T47D (cell line): ENCODE results near the gene ASPRV1.
"Not testable (repeated sequence)": the region's sequence is repeated elsewhere in the genome, so short reads cannot be mapped to it uniquely, and the experiment has no call there.

ENCODE experiments used
- DNase-seq, 2 experiments: peaks; one replicate each; pipeline versions ENCODE4 v3.0.0 to v3.0.0-alpha.2; 2011 to 2012; ENCODE audit warnings: low read depth in 1 of 2, low spot score in 1 of 2
- JUND ChIP-seq: IDR thresholded peaks from 2 replicates; pipeline ENCODE4 v1.6.1; 2012; ENCODE audit warnings: low read depth
- in situ Hi-C: cut with HindIII; loops from 2 replicates; pipeline ENCODE4 v1.10.0; 2016; ENCODE audit warnings: low sequenced_read_pairs, low pct_unique_long_range_greater_than_20kb

Gene ASPRV1

GRCh38 chr2:69961496-69961895 lies at the start of gene ASPRV1:
Gene ASPRV1 (minus strand): TSS chr2:69961631. CDS start chr2:69961436, 195 bp downstream.
- DNase-seq, result no peak
- in situ Hi-C loops, result no loop called here
- TF ChIP-seq JUND, result no peak

- in situ Hi-C loops, result no loop called here
- no peak for DNase-seq
- no peak for TF ChIP-seq JUND
These were observed 49.2 kb upstream of the ASPRV1 start for GRCh38 chr2:70010576-70011111.

- in situ Hi-C loops, result no loop called here
- TF ChIP-seq JUND, result no peak
- DNase-seq, result no peak
These were observed 48.5 kb upstream of the ASPRV1 start for GRCh38 chr2:70009762-70010575.

GRCh38 chr2:70008290-70008689 lies 46.9 kb upstream of the ASPRV1 start:
- no peak for TF ChIP-seq JUND
- DNase-seq, result no peak
- in situ Hi-C loops, result no loop called here

GRCh38 chr2:70007151-70007550 lies 45.7 kb upstream of the ASPRV1 start:
- no peak for TF ChIP-seq JUND
- DNase-seq, result no peak
- in situ Hi-C loops, result no loop called here

- no peak for DNase-seq
- TF ChIP-seq JUND, result no peak
- in situ Hi-C loops, result no loop called here
These were observed 45.0 kb upstream of the ASPRV1 start for GRCh38 chr2:70006447-70006784.

GRCh38 chr2:70005752-70006446 lies 44.5 kb upstream of the ASPRV1 start:
- DNase-seq, result no peak
- no peak for TF ChIP-seq JUND
- in situ Hi-C loops, result no loop called here

- in situ Hi-C loops, result no loop called here
- DNase-seq, result no peak
- TF ChIP-seq JUND, result no peak
These were observed 43.8 kb upstream of the ASPRV1 start for GRCh38 chr2:70005216-70005615.

- in situ Hi-C loops, result no loop called here
- TF ChIP-seq JUND, result no peak
- no peak for DNase-seq
These were observed 41.8 kb upstream of the ASPRV1 start for GRCh38 chr2:70003093-70003830.

GRCh38 chr2:70002241-70002899 lies 40.9 kb upstream of the ASPRV1 start:
- no peak for TF ChIP-seq JUND
- in situ Hi-C loops, result no loop called here
- DNase-seq, result no peak

GRCh38 chr2:70000529-70000928 lies 39.1 kb upstream of the ASPRV1 start:
- DNase-seq, in situ Hi-C loops: not testable (repeated sequence)

- in situ Hi-C loops, result no loop called here
- DNase-seq, result no peak
- no peak for TF ChIP-seq JUND
These were observed 37.3 kb upstream of the ASPRV1 start for GRCh38 chr2:69998761-69999160.
